Hypothalamus (tissue), 51 donors: ENCODE results near the gene RALGPS1.
A peak's percentile ranks its signal among the peaks of the same experiment; 100 is the strongest.

ENCODE experiments used
- DNase-seq, 51 donors: peaks; one replicate each; lab custom pipeline; 2025; lab: John Stamatoyannopoulos, UW

The RALGPS1 gene

GRCh38 chr9:127179633-127180441 lies 265.3 kb downstream of the RALGPS1 start:
- no peak for DNase-seq

GRCh38 chr9:127180457-127181314 lies 266.1 kb downstream of the RALGPS1 start:
- DNase-seq: no peak

GRCh38 chr9:127181315-127181580 lies 266.7 kb downstream of the RALGPS1 start:
- no peak for DNase-seq

GRCh38 chr9:127181595-127182190 lies 267.1 kb downstream of the RALGPS1 start:
- no peak for DNase-seq

- no peak for DNase-seq
Observed at GRCh38 chr9:127182901-127183746, 268.5 kb downstream of the RALGPS1 start.

- peak in 5 of 51 donors; percentile 14 to 22 (median 21) for DNase-seq
Observed at GRCh38 chr9:127183814-127184582, 269.4 kb downstream of the RALGPS1 start.

- peak in 2 of 51 donors; percentile 18 to 21 for DNase-seq
Observed at GRCh38 chr9:127184641-127185040, 270.1 kb downstream of the RALGPS1 start.

- DNase-seq: no peak
Observed at GRCh38 chr9:127185181-127185580, 270.6 kb downstream of the RALGPS1 start.

GRCh38 chr9:127185931-127186781 lies 271.6 kb downstream of the RALGPS1 start:
- peak in 49 of 51 donors; percentile 36 to 94 (median 76) for DNase-seq

GRCh38 chr9:127186806-127187205 lies 272.2 kb downstream of the RALGPS1 start:
- no peak for DNase-seq

GRCh38 chr9:127187231-127187956 lies 272.8 kb downstream of the RALGPS1 start:
- DNase-seq: no peak

GRCh38 chr9:127188396-127188795 lies 273.8 kb downstream of the RALGPS1 start:
- DNase-seq: no peak

- DNase-seq: no peak
Observed at GRCh38 chr9:127189628-127190027, 275.0 kb downstream of the RALGPS1 start.

- DNase-seq: no peak
Observed at GRCh38 chr9:127192744-127193143, 278.2 kb downstream of the RALGPS1 start.

GRCh38 chr9:127193483-127193882 lies 278.9 kb downstream of the RALGPS1 start:
- no peak for DNase-seq

- no peak for DNase-seq
Observed at GRCh38 chr9:127194881-127195713, 280.5 kb downstream of the RALGPS1 start.
